Activated B cell treated with CpG ODN at 0.5 μM for 24 hours (primary cell): ENCODE measurements around the gene ANKRD13C. TPM values are rescaled to one million over a fixed set of nuclear protein-coding genes. Genes with fewer than 3 reads are reported as not detected.

Experiments
- ATAC-seq: fragments of 200-7000 bp; cut with Tn5 transposase; one replicate; pipeline ENCODE4 v1.10.0; 2021; ENCODE audit warnings: low read depth, mild to moderate bottlenecking, moderate library complexity
- CTCF ChIA-PET: fragments of 350-600 bp; sonication (Branson Sonifier 250); formaldehyde crosslinking; loops from one replicate; lab custom pipeline; 2021; ENCODE audit warnings: antibody characterized with exemption; lab: Charles Lee
- POLR2A ChIA-PET: fragments of 350-600 bp; sonication (Branson Sonifier 250); formaldehyde crosslinking; loops from one replicate; lab custom pipeline; 2021; ENCODE audit warnings: antibody characterized with exemption; lab: Charles Lee
- DNase-seq: peaks from one replicate; pipeline ENCODE4 v3.0.0; 2022
- H3K27ac Mint-ChIP-seq: one replicate; pipeline ENCODE4 v1.8.0; 2020; ENCODE audit warnings: mixed read lengths
- H3K27me3 Mint-ChIP-seq: one replicate; pipeline ENCODE4 v1.8.0; 2021; ENCODE audit warnings: mixed read lengths
- H3K36me3 Mint-ChIP-seq: one replicate; pipeline ENCODE4 v1.8.0; 2021; ENCODE audit warnings: low read depth, mixed read lengths
- H3K4me1 Mint-ChIP-seq: one replicate; pipeline ENCODE4 v1.8.0; 2021; ENCODE audit warnings: mixed read lengths
- H3K4me3 Mint-ChIP-seq: one replicate; pipeline ENCODE4 v1.8.0; 2020; ENCODE audit warnings: mild to moderate bottlenecking, mixed read lengths
- H3K9me3 Mint-ChIP-seq: one replicate; pipeline ENCODE4 v1.8.0; 2020; ENCODE audit warnings: mixed read lengths
- CTCF ChIP-seq: fragments of 200-600 bp; IDR thresholded peaks from one replicate; pipeline ENCODE4 v1.8.0; 2022; ENCODE audit warnings: antibody characterized with exemption, mild to moderate bottlenecking
- intact Hi-C: fragments of 100-400 bp; cut with micrococcal nuclease; formaldehyde crosslinking; loops from one replicate; pipeline ENCODE4 v1.15.1; 2024
- total RNA-seq: library from RNA; stranded (reverse); gene quantifications from 2 replicates; pipeline ENCODE4 v1.2.3, GENCODE V29; 2022

ANKRD13C gene
- total RNA-seq, 1 donor from 2014 or later: 21.2 TPM

DNA sequence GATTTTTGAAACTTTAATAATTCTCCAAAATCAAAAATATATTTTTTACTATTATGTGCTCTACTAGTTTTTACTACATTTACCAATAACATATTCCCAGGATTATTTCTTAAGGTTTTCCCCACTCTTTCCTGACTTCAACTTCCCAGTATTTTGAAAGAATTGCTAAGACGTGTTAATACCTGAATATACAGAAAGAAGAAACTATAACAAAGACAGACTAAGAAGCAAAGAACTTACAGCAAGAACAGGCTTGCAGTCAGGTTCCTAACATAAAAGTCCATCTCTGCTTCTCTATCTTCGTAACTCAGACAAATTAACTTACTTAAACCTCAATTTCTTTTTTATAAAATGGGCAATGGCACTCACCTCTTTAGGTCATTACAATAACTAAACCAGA, 70.2 kb downstream of the ANKRD13C start:
- Mint-ChIP-seq H3K27ac (no peak overlapping the region), H3K36me3 (peaks cover 42% of the 10 kb centered on the region), H3K4me1 (no peaks in the 10 kb centered on the region), H3K9me3 (no peaks in the 10 kb centered on the region), H3K4me3 (no peak overlapping the region), H3K27me3 (no peaks in the 10 kb centered on the region)
- ChIA-PET POLR2A (no interaction called here), CTCF (no interaction called here)
- no peak for ATAC-seq
- DNase-seq: no peak
- intact Hi-C loops: no loop called here
- no peak for TF ChIP-seq CTCF

GRCh38 chr1:70278710-70279109, 75.8 kb downstream of the ANKRD13C start:
- Mint-ChIP-seq H3K9me3 (no peaks in the 10 kb centered on the region), H3K4me3 (no peak overlapping the region), H3K4me1 (peaks cover 2% of the 10 kb centered on the region), H3K36me3 (peaks cover 45% of the 10 kb centered on the region), H3K27ac (no peak overlapping the region), H3K27me3 (no peaks in the 10 kb centered on the region)
- ATAC-seq (no peak), DNase-seq (no peak)
- POLR2A ChIA-PET: no interaction called here
- CTCF ChIA-PET: no interaction called here
- intact Hi-C loops: no loop called here
- no peak for TF ChIP-seq CTCF

DNA sequence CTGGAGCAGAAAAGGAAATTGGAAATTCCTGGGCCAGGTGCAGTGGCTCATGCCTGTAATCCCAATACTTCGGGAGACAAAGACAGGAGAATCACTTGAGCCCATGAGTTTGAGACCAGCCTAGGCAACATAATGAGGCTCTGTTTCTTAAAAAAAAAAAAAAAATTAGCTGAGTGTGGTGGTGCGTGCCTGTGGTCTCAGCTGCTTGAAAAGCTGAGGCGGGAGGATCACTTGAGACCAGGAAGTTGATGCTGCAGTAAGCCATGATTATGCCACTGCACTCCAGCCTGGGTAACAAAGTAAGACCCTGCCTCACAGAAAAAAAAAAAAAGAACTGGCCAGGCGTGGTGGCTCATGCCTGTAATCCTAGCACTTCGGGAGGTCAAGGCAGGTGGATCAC, 76.6 kb downstream of the ANKRD13C start:
- no peak for TF ChIP-seq CTCF
- Mint-ChIP-seq H3K36me3 (peaks cover 52% of the 10 kb centered on the region), H3K27ac (no peak overlapping the region), H3K4me3 (no peak overlapping the region), H3K9me3 (no peaks in the 10 kb centered on the region), H3K4me1 (peaks cover 2% of the 10 kb centered on the region), H3K27me3 (no peaks in the 10 kb centered on the region)
- no peak for DNase-seq
- ChIA-PET POLR2A (no interaction called here), CTCF (no interaction called here)
- intact Hi-C loops: no loop called here
- ATAC-seq: no peak

GRCh38 chr1:70265946-70266345, 88.6 kb downstream of the ANKRD13C start:
- H3K4me1 Mint-ChIP-seq: no peaks in the 10 kb centered on the region
- intact Hi-C loops: no loop called here
- ATAC-seq (no peak), DNase-seq (no peak)
- peaks cover 7% of the 10 kb centered on the region for H3K9me3 Mint-ChIP-seq
- no peak overlapping the region for H3K27ac Mint-ChIP-seq
- no peak overlapping the region for H3K4me3 Mint-ChIP-seq
- ChIA-PET CTCF (no interaction called here), POLR2A (no interaction called here)
- no peaks in the 10 kb centered on the region for H3K27me3 Mint-ChIP-seq
- H3K36me3 Mint-ChIP-seq: peaks cover 60% of the 10 kb centered on the region
- TF ChIP-seq CTCF: no peak

- intact Hi-C loops: no loop called here
- ChIA-PET CTCF (no interaction called here), POLR2A (no interaction called here)
- no peak for TF ChIP-seq CTCF
- ATAC-seq: no peak
- Mint-ChIP-seq H3K4me3 (no peak overlapping the region), H3K27ac (no peak overlapping the region), H3K27me3 (no peaks in the 10 kb centered on the region), H3K9me3 (peaks cover 7% of the 10 kb centered on the region), H3K36me3 (peaks cover 56% of the 10 kb centered on the region), H3K4me1 (no peaks in the 10 kb centered on the region)
- no peak for DNase-seq
Measured at GRCh38 chr1:70264839-70265238, 89.7 kb downstream of the ANKRD13C start.
